Common myeloid progenitor, CD34-positive (primary cell): ENCODE results near the gene TCF25.

Experiments
- CTCF ChIA-PET: fragments of 350-600 bp; sonication (Branson Sonifier 250); formaldehyde crosslinking; loops from one replicate; lab custom pipeline; 2021; ENCODE audit warnings: antibody characterized with exemption; lab: Charles Lee
- POLR2A ChIA-PET: fragments of 350-600 bp; sonication (Branson Sonifier 250); formaldehyde crosslinking; loops from one replicate; lab custom pipeline; 2021; ENCODE audit warnings: antibody characterized with exemption; lab: Charles Lee
- DNase-seq, 3 donors: peaks; one replicate each; pipeline versions ENCODE4 v3.0.0 to v3.0.0-alpha.2; 2013
- H3K27ac ChIP-seq, 2 experiments: 1 replicate in 1 of 2; 2 replicates in 1 of 2; pipeline ENCODE4 v1.7.0; 2013; ENCODE audit warnings: inconsistent platforms in 2 of 2, low read length in 2 of 2, mild to moderate bottlenecking in 2 of 2, low read depth in 1 of 2, moderate library complexity in 1 of 2; ENCODE audit not compliant: severe bottlenecking in 2 of 2, insufficient read depth in 1 of 2, poor library complexity in 1 of 2
- H3K27me3 ChIP-seq, 5 experiments: replicated peaks in 2 of 5; 1 replicate in 3 of 5; 2 replicates in 2 of 5; pipeline versions ENCODE4 v1.6.1 to v1.7.0; 2013; ENCODE audit warnings: low read length in 4 of 5, mild to moderate bottlenecking in 2 of 5, moderate library complexity in 2 of 5, inconsistent platforms in 1 of 5; ENCODE audit not compliant: insufficient read depth in 5 of 5, control insufficient read depth in 4 of 5
- H3K36me3 ChIP-seq, 4 experiments: 1 replicate in 2 of 4; 2 replicates in 2 of 4; pipeline versions ENCODE4 v1.6.1 to v1.7.0; 2013; ENCODE audit warnings: low read length in 3 of 4, control low read depth in 1 of 4, mild to moderate bottlenecking in 1 of 4; ENCODE audit not compliant: control insufficient read depth in 4 of 4, insufficient read depth in 4 of 4
- H3K4me1 ChIP-seq, 4 experiments: 1 replicate in 3 of 4; 2 replicates in 1 of 4; pipeline versions ENCODE4 v1.6.1 to v1.7.1; 2013; ENCODE audit warnings: low read length in 3 of 4, mild to moderate bottlenecking in 3 of 4, control low read depth in 1 of 4, inconsistent platforms in 1 of 4, moderate library complexity in 1 of 4; ENCODE audit not compliant: control insufficient read depth in 4 of 4, insufficient read depth in 4 of 4; ENCODE audit errors: control extremely low read depth in 1 of 4
- H3K4me3 ChIP-seq, 7 experiments: 1 replicate in 4 of 7; 2 replicates in 3 of 7; pipeline versions ENCODE4 v1.5.1 to v1.7.0; 2013; ENCODE audit warnings: mild to moderate bottlenecking in 7 of 7, low read length in 6 of 7, moderate library complexity in 6 of 7, inconsistent platforms in 2 of 7, low read depth in 2 of 7, control low read depth in 1 of 7; ENCODE audit not compliant: insufficient read depth in 4 of 7, control insufficient read depth in 1 of 7; ENCODE audit errors: extremely low read depth in 1 of 7
- H3K9me3 ChIP-seq, 5 experiments: 1 replicate in 4 of 5; 2 replicates in 1 of 5; pipeline versions ENCODE4 v1.6.1 to v1.7.1; 2013; ENCODE audit warnings: low read length in 4 of 5, mild to moderate bottlenecking in 2 of 5, inconsistent platforms in 1 of 5, low read depth in 1 of 5, moderate library complexity in 1 of 5; ENCODE audit not compliant: control insufficient read depth in 4 of 5, insufficient read depth in 2 of 5; ENCODE audit errors: control extremely low read depth in 1 of 5
- WGBS: methylation state at CpG from one replicate; pipeline ENCODE4 v1.1.5; 2013; ENCODE audit not compliant: insufficient coverage; 5-methylcytosine and 5-hydroxymethylcytosine counted together

TCF25 gene

DNA sequence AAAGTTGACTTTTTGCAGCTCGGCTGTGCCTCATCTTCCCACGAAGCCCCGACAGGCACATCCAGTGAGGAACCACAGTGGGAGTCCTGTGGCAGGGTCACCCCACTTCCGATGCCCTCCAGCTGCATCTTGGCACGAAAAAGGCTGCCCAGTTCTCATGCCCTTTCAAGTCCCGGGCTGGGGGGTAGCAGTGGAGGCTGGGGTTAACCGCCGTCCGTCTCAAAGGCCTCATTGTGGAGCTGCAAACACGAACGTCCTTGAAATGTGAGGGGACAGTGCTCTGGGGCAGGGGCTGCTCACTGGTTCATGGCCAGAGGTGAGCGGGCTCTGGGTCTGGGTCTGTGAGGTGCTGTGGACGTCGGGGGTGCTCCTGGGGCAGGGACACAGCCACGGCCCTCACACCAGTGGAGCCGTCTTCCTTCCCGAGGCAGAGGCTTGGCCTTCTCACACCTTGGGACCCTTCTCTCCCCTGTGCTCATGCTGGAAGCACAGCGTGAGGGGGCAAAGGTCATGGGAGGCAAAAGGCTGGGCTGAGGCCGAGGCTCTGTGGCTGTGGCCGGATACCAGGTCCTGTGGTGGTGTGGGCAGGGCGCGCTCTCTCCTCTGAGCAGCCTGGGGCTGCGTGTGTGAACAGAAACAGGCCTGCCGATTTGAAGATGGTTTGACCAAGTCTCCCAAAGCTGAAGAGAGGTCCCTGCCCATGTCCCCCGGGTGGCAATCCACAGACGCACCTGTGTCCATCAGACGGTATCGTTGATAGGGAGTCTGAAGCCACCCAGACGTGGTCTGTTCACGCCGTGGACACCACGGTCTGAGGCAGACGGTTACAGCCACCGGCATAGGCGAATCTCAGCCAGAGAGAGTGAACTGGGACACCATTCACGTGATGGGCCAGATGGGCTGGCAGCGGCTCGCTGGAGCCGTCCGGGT lies 42.2 kb downstream of the TCF25 start:
- WGBS, result 94% methylated on average over 40 of the region's 40 CpGs
- Histone ChIP-seq H3K4me1 (peaks cover 0 to 36% (median 29%) of the 10 kb centered on the region in 4 experiments), H3K36me3 (peaks cover 0 to 28% (median 25%) of the 10 kb centered on the region in 4 experiments), H3K9me3 (no peaks in the 10 kb centered on the region), H3K27me3 (peaks cover 0 to 19% (median 6%) of the 10 kb centered on the region in 5 experiments), H3K4me3 (no peak overlapping the region), H3K27ac (no peak overlapping the region)
- POLR2A ChIA-PET, result no interaction called here
- DNase-seq, result no peak
- CTCF ChIA-PET, result no interaction called here

DNA sequence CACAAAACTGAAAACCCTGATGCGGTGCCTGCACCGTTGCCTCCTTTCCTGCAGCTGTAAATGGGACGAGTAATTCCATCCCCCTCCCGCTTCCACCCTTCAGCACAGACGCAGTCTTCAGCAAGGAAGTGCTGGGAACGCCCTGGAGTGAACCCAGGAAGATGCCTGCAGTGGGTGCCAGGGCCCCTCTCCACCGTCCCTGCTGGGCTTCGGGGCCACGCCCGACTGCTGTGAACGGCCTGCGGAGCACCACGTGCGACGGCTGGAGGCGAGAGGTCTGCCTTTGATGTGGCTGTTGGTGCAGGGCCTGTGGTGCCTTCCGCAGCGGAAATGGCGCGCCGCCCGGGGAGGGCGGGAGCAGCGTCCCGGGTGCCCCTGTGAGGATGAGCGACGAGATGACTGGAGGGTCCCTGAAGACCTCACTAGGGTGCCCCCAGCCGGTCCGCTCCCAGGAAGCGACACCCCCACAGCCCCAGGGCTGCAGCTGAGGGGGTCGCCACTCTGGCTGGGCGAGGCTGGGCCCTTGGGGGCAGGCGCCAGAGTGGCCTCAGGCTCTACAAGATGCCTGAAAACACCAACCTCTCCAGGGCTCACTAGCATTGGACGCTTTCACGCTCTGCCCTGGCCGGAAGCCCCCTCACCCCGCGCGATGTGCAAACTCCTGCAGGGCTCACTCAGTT lies 44.5 kb downstream of the TCF25 start:
- POLR2A ChIA-PET, result no interaction called here
- H3K4me1 ChIP-seq, result peaks cover 0 to 59% (median 52%) of the 10 kb centered on the region in 4 experiments
- peak; percentile 79 to 88 (median 85) for DNase-seq

DNA sequence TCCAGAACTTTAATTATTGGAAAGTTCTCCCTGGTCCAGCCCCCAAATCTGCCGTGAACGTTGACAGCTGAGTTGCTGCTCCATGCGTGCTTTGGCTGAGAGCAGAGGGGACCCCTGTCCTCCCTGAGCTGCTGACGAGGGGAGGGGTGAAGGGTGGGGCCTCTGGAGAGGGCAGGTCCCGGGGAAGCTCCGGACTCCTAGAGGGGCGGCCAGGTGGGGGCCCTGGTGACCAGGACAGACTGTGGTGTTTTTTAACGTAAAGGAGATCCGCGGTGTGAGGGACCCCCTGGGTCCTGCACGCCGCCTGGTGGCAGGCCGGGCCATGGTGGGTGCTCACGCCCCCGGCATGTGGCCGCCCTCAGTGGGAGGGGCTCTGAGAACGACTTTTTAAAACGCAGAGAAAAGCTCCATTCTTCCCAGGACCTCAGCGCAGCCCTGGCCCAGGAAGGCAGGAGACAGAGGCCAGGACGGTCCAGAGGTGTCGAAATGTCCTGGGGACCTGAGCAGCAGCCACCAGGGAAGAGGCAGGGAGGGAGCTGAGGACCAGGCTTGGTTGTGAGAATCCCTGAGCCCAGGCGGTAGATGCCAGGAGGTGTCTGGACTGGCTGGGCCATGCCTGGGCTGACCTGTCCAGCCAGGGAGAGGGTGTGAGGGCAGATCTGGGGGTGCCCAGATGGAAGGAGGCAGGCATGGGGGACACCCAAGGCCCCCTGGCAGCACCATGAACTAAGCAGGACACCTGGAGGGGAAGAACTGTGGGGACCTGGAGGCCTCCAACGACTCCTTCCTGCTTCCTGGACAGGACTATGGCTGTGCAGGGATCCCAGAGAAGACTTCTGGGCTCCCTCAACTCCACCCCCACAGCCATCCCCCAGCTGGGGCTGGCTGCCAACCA lies 45.3 kb downstream of the TCF25 start, which contains the start of gene MC1R:
Gene MC1R, plus strand, starts transcription at position 410 of the 895 bp plus-strand sequence. Its CDS starts 397 bp downstream, at position 807.
- POLR2A ChIA-PET, result interaction anchor here (1.2 kb wide), 1 partner anchor 9 kb away, joined by 5 read pairs; no protein-coding TSS in a partner anchor
- Histone ChIP-seq H3K36me3 (peaks cover 0 to under 1% (median under 1%) of the 10 kb centered on the region in 4 experiments), H3K4me3 (peak within 1 kb of the TSS in 6 of 7 experiments; percentile 32 to 73 (median 59)), H3K4me1 (peaks cover 0 to 65% (median 60%) of the 10 kb centered on the region in 4 experiments), H3K27me3 (peaks cover 0 to 50% (median 13%) of the 10 kb centered on the region in 5 experiments), H3K9me3 (no peaks in the 10 kb centered on the region), H3K27ac (peak within 1 kb of the TSS in 1 of 2 experiments; percentile 25)
- 6% methylated on average over 21 of the region's 23 CpGs for WGBS
- CTCF ChIA-PET, result interaction anchor here (0.8 to 2.8 kb wide), 9 partner anchors 8 to 51 kb away, joined by 3 to 12 read pairs (median 3); no protein-coding TSS in a partner anchor
- DNase-seq, result peak; percentile 44 to 70 (median 70)

More for the DNA sequence above, 44.5 kb downstream of the TCF25 start:
- WGBS, result 0% methylated on average over 35 of the region's 39 CpGs
- peak overlapping the region in 6 of 7 experiments; percentile 32 to 73 (median 59) for H3K4me3 ChIP-seq
- no peaks in the 10 kb centered on the region for H3K9me3 ChIP-seq
- peak overlapping the region in 1 of 2 experiments; percentile 25 for H3K27ac ChIP-seq
- CTCF ChIA-PET, result interaction anchor here (0.8 to 2.8 kb wide), 4 partner anchors 8 to 30 kb away, joined by 3 to 12 read pairs (median 4); no protein-coding TSS in a partner anchor
- H3K27me3 ChIP-seq, result peaks cover 0 to 42% (median 13%) of the 10 kb centered on the region in 5 experiments
- peaks cover 0 to 8% (median 7%) of the 10 kb centered on the region in 4 experiments for H3K36me3 ChIP-seq

DNA sequence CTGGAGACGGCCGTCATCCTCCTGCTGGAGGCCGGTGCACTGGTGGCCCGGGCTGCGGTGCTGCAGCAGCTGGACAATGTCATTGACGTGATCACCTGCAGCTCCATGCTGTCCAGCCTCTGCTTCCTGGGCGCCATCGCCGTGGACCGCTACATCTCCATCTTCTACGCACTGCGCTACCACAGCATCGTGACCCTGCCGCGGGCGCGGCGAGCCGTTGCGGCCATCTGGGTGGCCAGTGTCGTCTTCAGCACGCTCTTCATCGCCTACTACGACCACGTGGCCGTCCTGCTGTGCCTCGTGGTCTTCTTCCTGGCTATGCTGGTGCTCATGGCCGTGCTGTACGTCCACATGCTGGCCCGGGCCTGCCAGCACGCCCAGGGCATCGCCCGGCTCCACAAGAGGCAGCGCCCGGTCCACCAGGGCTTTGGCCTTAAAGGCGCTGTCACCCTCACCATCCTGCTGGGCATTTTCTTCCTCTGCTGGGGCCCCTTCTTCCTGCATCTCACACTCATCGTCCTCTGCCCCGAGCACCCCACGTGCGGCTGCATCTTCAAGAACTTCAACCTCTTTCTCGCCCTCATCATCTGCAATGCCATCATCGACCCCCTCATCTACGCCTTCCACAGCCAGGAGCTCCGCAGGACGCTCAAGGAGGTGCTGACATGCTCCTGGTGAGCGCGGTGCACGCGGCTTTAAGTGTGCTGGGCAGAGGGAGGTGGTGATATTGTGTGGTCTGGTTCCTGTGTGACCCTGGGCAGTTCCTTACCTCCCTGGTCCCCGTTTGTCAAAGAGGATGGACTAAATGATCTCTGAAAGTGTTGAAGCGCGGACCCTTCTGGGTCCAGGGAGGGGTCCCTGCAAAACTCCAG lies 46.4 kb downstream of the TCF25 start:
- POLR2A ChIA-PET, result interaction anchor here (1.2 kb wide), 1 partner anchor 10 kb away, joined by 5 read pairs; no protein-coding TSS in a partner anchor
- 91% methylated on average over 52 of the region's 52 CpGs for WGBS
- no peak overlapping the region for H3K27ac ChIP-seq

DNA sequence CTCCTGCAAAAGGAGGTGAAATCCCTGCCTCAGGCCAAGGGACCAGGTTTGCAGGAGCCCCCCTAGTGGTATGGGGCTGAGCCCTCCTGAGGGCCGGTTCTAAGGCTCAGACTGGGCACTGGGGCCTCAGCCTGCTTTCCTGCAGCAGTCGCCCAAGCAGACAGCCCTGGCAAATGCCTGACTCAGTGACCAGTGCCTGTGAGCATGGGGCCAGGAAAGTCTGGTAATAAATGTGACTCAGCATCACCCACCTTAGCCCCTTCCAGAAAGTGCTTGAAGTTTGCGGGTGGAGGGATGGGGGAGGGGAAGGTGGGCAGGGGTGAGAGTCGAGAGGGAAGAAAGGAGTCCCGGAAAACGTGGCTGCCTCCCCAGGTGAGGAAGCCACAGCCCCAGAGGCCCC lies 47.3 kb downstream of the TCF25 start:
- no peaks in the 10 kb centered on the region for H3K9me3 ChIP-seq
- no peak overlapping the region for H3K27ac ChIP-seq
- ChIA-PET CTCF (interaction anchor here (1.5 kb wide), 1 partner anchor 9 kb away, joined by 4 read pairs; no protein-coding TSS in a partner anchor), POLR2A (no interaction called here)
- H3K4me3 ChIP-seq, result peak overlapping the region in 1 of 7 experiments; percentile 69
- WGBS, result 32% methylated on average over 5 of the region's 6 CpGs
- no peaks in the 10 kb centered on the region for H3K36me3 ChIP-seq
- H3K4me1 ChIP-seq, result peaks cover 0 to 78% (median 73%) of the 10 kb centered on the region in 4 experiments
- no peak for DNase-seq
- peaks cover 0 to 70% (median 22%) of the 10 kb centered on the region in 5 experiments for H3K27me3 ChIP-seq

More for the DNA sequence above, 46.4 kb downstream of the TCF25 start:
- H3K4me3 ChIP-seq, result no peak overlapping the region
- no peaks in the 10 kb centered on the region for H3K36me3 ChIP-seq
- H3K4me1 ChIP-seq, result peaks cover 0 to 70% (median 68%) of the 10 kb centered on the region in 4 experiments
- no peaks in the 10 kb centered on the region for H3K9me3 ChIP-seq
- no peak for DNase-seq
- peaks cover 0 to 61% (median 17%) of the 10 kb centered on the region in 5 experiments for H3K27me3 ChIP-seq
- CTCF ChIA-PET, result interaction anchor here (0.9 to 2.8 kb wide), 5 partner anchors 12 to 50 kb away, joined by 3 to 12 read pairs (median 3); no protein-coding TSS in a partner anchor
